Midbrain (tissue), 1 donor: ENCODE data around the gene MTR.
"Not testable (repeated sequence)": the region's sequence is repeated elsewhere in the genome, so short reads cannot be mapped to it uniquely, and the experiment has no call there.

Experiments
- DNase-seq: peaks from one replicate; lab custom pipeline; 2025; lab: John Stamatoyannopoulos, UW

MTR gene

DNA sequence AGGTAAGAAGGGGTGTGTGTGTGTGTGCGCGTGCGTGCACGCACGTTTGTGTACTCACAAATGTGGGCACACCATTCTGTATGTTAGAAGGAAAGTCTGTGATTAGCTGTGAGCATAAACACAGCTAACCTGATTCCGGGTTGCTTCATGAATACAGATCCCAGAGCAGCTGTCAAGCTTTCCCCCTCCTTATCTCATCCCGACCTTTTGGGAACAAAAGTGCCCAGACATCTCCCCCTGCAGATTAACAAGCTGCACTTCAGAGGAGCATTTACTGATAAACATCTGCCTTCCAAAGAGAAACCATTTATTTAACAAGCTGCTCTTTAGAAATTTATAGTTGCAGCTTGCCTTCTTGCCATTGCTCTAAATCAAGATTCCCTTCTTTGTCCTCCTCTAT is 112.1 kb downstream of the MTR start:
- no peak for DNase-seq

DNA sequence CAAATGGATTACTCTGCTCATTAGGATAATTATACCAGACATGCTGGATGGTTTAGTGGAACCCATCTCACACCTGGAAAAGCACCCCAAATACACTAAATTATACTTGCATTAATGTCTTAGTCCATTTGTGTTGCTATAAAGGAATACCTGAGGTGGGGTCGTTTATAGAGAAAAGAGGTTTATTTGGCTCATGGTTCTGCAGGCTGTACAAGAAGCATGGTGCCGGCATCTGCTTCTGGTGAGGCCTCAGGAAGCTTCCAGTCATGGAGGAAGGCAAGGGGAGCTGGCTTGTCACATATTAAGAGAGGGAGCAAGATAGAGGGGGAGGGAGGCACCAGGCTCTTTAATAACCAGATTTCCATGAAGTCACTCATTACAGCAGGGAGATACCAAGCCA is 113.6 kb downstream of the MTR start:
- DNase-seq: no peak

DNA sequence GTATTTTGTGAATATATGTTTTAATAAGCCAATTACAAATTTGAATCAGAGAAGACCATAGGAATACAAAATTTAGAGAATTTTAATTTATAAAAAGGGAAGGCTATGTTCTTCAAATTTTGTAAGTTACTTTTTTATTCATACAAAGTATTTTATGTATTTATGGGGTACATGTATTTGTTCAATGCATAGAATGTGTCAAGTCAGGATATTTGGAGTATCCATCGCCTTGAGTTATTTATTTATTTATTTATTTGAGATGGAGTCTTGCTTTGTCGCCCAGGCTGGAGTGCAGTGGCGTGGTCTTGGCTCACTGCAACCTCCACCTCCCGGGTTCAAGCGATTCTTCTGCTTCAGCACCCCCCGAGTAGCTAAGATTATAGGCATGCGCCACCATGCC is 116.0 kb downstream of the MTR start:
- DNase-seq: not testable (repeated sequence)

DNA sequence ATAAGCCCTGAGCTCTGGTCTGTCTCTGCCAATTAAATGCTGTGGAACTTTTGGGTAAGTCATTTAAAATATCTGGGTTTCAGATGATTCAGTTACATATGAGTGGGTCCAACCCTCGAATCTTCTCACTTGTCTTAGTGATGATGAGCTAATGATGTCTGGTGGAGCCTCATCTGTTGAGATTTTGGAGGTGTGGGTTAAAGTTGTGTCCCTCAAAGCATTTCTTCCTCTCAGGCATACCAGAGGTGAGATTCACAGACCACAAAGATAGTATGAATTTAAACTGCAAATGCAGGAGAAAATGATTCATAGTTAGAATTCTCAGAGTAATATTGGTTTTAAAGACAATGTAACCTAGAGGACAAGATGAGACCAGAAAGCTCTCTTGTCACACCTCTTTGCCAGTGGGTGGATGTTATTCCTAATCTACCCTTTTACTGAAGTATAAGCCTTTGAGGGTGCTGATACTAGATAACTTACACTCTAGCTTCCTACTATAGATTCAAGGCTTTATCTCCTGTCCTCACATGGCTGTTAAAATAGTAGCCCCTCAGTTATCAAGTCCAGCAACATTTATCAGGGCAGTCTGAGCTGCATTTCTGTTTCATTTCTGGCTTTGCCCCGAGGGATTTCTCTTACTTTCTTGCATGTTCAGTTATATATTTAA is 118.4 kb downstream of the MTR start:
- no peak for DNase-seq

GRCh38 chr1:236914375-236914774 is 119.3 kb downstream of the MTR start:
- DNase-seq: no peak

DNA sequence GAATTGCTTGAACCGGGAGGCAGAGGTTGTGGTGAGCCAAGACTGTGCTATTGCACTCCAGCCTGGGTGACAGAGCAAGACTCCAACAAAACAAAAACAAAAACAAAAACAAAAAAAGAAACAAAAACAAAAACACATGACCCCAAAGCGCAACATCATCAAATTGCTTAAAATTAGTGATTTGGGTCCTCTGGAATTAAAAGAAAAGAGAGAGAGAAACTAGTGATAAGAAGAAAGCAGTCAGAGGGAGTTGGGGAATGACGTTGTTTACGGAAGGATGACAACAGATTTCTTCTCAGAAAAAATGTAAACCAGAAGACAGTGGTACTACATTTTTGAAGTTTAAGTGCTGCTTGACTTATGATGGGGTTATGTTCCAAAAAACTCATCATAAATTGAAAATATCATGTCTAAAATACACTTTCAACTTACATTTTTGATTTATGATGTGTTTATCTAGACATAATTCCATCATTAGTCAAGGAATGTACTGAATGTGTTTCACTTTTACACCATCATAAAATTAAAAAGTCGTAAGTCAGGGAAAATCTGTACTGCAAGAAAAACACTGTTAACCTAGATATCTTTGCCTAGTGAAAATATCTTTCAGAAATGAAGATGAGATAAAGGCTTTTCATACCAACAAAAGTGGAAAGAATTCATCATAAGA is 121.2 kb downstream of the MTR start:
- DNase-seq: no peak

GRCh38 chr1:236917448-236917847 is 122.4 kb downstream of the MTR start:
- DNase-seq: no peak

GRCh38 chr1:236920286-236920894 is 125.3 kb downstream of the MTR start:
- no peak for DNase-seq

DNA sequence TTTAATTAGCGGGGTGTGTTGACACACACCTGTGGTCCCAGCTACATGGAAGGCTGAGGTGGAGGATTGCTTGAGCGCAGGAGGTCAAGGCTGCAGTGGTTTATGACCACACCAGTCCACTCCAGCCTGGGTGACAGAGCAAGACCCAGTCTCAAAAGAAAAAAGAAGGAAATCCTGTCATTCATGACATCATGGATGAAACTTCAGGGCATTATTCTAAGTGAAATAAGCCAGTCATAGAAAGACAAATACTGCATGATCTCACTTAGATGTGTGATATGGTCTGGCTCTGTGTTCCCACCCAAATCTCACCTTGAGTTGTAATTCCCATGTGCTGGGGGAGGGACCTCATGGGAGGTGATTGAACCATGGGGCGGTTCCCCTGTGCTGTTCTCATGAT is 126.5 kb downstream of the MTR start:
- no peak for DNase-seq

DNA sequence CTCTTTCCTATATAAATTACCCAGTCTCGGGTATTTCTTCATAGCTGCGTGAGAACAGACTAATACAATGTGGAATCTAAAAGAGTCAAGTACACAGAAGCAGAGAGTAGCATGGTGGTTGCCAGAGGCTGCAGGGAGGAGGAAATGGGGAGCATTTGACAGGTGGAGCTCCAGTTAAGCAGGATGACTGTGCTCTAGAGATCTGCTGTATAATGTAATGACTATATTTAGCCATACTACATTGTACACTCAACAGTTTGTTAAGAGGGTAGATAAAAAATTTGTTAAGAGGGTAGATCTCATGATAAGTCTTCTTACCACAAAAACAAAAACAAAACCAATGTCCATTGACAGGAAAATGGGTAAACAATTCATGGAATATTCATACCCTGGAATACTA is 127.1 kb downstream of the MTR start:
- DNase-seq: no peak

DNA sequence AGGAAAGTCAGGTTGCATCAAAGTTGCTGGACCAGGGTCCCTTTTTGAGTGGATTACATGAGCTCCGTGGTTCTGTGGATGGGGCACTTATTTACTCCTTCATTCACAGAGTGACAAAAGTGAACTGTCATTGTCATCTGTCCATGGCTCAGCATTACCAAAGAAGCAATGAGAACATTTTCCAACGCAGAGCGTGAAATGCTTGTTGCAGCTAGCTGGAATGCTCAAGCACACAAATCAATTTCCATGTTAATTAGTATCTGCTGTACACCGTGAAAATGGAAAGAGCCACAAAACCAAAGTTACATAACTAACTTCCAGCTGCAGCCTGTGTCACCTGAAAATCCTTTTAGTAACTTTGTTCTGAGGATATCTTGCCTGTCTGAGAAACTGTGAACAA is 130.3 kb downstream of the MTR start:
- DNase-seq: no peak

DNA sequence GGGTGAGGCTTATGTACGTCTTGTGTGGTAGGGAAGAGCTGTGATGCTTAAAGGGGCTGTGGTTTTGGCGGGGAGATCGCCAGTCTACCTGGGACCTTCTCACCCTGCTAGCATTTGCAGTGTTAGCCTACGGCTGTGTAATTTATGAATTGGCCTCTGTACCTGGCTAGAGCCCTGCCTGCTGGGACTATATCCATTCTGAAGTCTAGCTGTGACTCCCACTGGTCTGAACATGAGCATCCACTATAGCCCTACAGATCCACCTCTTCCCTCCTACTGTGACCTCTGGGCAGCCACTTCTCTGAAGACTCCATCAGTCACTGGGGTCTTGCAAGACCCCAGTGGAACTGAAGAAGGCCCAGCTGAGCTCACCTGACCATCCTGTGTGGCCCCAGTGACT is 135.4 kb downstream of the MTR start:
- DNase-seq: no peak

GRCh38 chr1:236938760-236939159 is 143.7 kb downstream of the MTR start:
- DNase-seq: no peak

DNA sequence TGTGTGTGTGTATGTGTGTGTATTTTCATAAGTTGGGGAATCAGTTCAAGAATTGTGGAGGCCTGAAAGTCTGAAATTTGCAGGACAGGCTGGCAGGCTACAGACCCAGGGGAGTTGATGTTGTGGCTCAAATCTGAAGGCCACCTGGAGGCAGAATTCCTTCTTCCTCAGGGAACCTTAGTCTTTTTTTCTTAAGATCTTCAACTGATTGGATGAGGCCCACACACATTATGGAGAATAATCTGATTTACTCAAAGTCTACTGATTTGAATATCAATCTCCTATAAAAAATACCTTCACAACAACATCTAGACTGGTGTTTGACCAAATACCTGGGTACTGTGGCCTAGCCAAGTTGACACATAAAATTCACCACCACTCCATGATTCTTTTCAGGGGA is 147.3 kb downstream of the MTR start:
- DNase-seq: no peak

GRCh38 chr1:236944556-236944955 is 149.5 kb downstream of the MTR start:
- DNase-seq: no peak

DNA sequence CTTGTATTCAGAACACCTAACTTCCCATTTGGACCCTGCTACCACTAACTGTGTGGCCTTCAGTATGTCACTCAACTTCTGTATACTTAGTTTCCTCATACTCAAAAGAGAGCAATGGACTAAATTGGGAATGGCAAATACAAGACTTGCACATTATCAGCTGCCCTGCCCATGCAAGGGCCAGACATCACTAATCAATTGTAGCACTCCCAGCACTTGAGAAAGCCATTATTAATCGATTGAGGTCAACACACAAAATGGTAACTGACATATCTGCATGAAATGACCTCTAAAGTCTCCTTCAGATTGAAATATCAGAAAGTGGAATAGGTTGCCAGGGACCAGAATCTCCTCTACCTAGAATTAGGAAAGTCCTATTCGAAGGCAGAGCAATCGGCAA is 149.9 kb downstream of the MTR start:
- DNase-seq: no peak

- DNase-seq: no peak
Observed at GRCh38 chr1:236947794-236948193, 152.7 kb downstream of the MTR start.

GRCh38 chr1:236948381-236948780 is 153.3 kb downstream of the MTR start:
- no peak for DNase-seq

GRCh38 chr1:236948996-236949395 is 153.9 kb downstream of the MTR start:
- DNase-seq: no peak

GRCh38 chr1:236950365-236950764 is 155.3 kb downstream of the MTR start:
- DNase-seq: no peak

GRCh38 chr1:236951672-236952071 is 156.6 kb downstream of the MTR start:
- no peak for DNase-seq

GRCh38 chr1:236952246-236953003 is 157.3 kb downstream of the MTR start:
- no peak for DNase-seq

- no peak for DNase-seq
Observed at GRCh38 chr1:236953151-236953700, 158.1 kb downstream of the MTR start.
